Immature natural killer cell (primary cell): ENCODE results near the gene MKNK2. TPM values are rescaled to one million over a fixed set of nuclear protein-coding genes. Genes with fewer than 3 reads are reported as not detected.

ENCODE experiments used
- DNase-seq, 3 donors: peaks; one replicate each; pipeline ENCODE4 v3.0.0; 2022; ENCODE audit warnings: mixed read lengths in 1 of 3
- H3K27ac Mint-ChIP-seq, 6 donors: one replicate each; pipeline ENCODE4 v1.8.0; 2020; ENCODE audit warnings: mixed read lengths in 6 of 6, mild to moderate bottlenecking in 5 of 6, inconsistent platforms in 4 of 6, moderate library complexity in 3 of 6
- H3K27me3 Mint-ChIP-seq, 3 donors: one replicate each; pipeline ENCODE4 v1.8.0; 2020 to 2021; ENCODE audit warnings: low read depth in 3 of 3, mild to moderate bottlenecking in 3 of 3, mixed read lengths in 3 of 3, moderate library complexity in 3 of 3, inconsistent platforms in 1 of 3
- H3K36me3 Mint-ChIP-seq, 3 donors: one replicate each; pipeline ENCODE4 v1.8.0; 2020; ENCODE audit warnings: mixed read lengths in 3 of 3, inconsistent platforms in 2 of 3, mild to moderate bottlenecking in 2 of 3
- H3K4me1 Mint-ChIP-seq, 2 donors: one replicate each; pipeline ENCODE4 v1.8.0; 2020; ENCODE audit warnings: inconsistent platforms in 2 of 2, mild to moderate bottlenecking in 2 of 2, mixed read lengths in 2 of 2, moderate library complexity in 1 of 2
- H3K4me3 Mint-ChIP-seq, 5 donors: one replicate each; pipeline ENCODE4 v1.8.0; 2020; ENCODE audit warnings: mild to moderate bottlenecking in 5 of 5, mixed read lengths in 5 of 5, inconsistent platforms in 3 of 5, moderate library complexity in 3 of 5
- H3K9me3 Mint-ChIP-seq, 6 donors: one replicate each; pipeline ENCODE4 v1.8.0; 2020; ENCODE audit warnings: mild to moderate bottlenecking in 6 of 6, mixed read lengths in 6 of 6, inconsistent platforms in 4 of 6, moderate library complexity in 3 of 6
- polyA plus RNA-seq, 3 donors: library from polyadenylated mRNA; unstranded; fragments of 300-500 nt; fragmentation: Illumina TruSeq; gene quantifications; one replicate each; pipeline ENCODE4 v1.2.3, GENCODE V29; 2021

MKNK2 gene
- polyA plus RNA-seq, 3 donors from 2014 or later = 22.7 to 39.2 (median 23.9) TPM

GRCh38 chr19:2076526-2076944 lies 25.5 kb upstream of the MKNK2 start:
- Mint-ChIP-seq H3K4me3 (peak overlapping the region in 1 of 5 donors; percentile 15), H3K27ac (peak overlapping the region in 3 of 6 donors; percentile 29 to 66 (median 56)), H3K9me3 (no peaks in the 10 kb centered on the region), H3K27me3 (peaks cover 16 to 46% (median 40%) of the 10 kb centered on the region in 3 donors), H3K36me3 (peaks cover 6 to 39% (median 9%) of the 10 kb centered on the region in 3 donors), H3K4me1 (peaks cover 47 to 50% of the 10 kb centered on the region in 2 donors)
- no peak for DNase-seq

- Mint-ChIP-seq H3K4me3 (peak overlapping the region in 1 of 5 donors; percentile 13), H3K36me3 (peaks cover 6 to 29% (median 17%) of the 10 kb centered on the region in 3 donors), H3K27me3 (peaks cover 21 to 50% (median 24%) of the 10 kb centered on the region in 3 donors), H3K27ac (peak overlapping the region; percentile 70 to 92 (median 79)), H3K4me1 (peaks cover 33 to 41% of the 10 kb centered on the region in 2 donors), H3K9me3 (no peaks in the 10 kb centered on the region)
- no peak for DNase-seq
These were observed 21.9 kb upstream of the MKNK2 start for GRCh38 chr19:2072757-2073551.

DNA sequence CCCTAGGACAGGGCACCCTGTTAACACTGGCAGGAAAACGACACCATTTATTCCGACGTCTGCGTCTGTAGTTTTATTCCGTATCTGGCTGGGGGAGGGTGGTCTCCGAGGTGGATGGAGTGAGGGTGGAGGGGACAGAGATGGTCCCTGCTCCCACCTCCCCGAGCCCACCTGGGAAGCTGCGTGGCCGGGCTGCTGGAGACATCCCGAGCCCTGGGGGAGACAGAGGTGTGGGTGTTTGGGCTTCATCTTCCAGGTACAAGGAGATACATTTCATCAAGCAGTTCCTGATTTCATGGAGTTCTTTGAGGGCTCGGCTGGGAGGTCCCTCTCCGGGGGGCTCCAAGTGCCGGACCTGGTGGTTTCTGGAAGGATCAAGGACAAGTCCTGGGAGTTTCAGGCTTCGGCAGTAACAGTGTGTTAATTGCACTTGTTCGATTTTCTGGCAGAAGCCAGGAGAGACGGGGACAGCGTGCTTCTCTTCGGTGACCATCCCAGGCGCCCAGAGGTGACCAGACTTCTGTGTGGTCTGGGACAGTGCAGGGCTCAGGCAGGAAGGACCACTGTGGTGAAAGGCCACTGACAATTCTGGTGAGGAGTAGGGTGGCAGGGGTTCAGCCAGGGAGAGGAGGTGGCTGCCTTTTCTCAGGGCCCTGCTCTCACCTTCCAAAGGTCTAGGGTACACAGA lies 20.1 kb upstream of the MKNK2 start:
- Mint-ChIP-seq H3K4me3 (peak overlapping the region in 1 of 5 donors; percentile 24), H3K4me1 (peaks cover 30 to 41% of the 10 kb centered on the region in 2 donors), H3K36me3 (peaks cover 6 to 29% (median 17%) of the 10 kb centered on the region in 3 donors), H3K27me3 (peaks cover 15 to 39% (median 18%) of the 10 kb centered on the region in 3 donors), H3K27ac (peak overlapping the region; percentile 70 to 86 (median 80)), H3K9me3 (no peaks in the 10 kb centered on the region)
- peak in 1 of 3 donors; percentile 10 for DNase-seq

GRCh38 chr19:2070436-2070827 lies 19.4 kb upstream of the MKNK2 start:
- no peak for DNase-seq
- Mint-ChIP-seq H3K4me1 (peaks cover 28 to 41% of the 10 kb centered on the region in 2 donors), H3K4me3 (no peak overlapping the region), H3K9me3 (no peaks in the 10 kb centered on the region), H3K27ac (peak overlapping the region in 5 of 6 donors; percentile 28 to 86 (median 80)), H3K27me3 (peaks cover 12 to 35% (median 17%) of the 10 kb centered on the region in 3 donors), H3K36me3 (peaks cover 6 to 25% (median 17%) of the 10 kb centered on the region in 3 donors)

- H3K4me3 Mint-ChIP-seq = no peak overlapping the region
- H3K36me3 Mint-ChIP-seq = no peaks in the 10 kb centered on the region
- peaks cover 10 to 26% (median 18%) of the 10 kb centered on the region in 3 donors for H3K27me3 Mint-ChIP-seq
- no peak for DNase-seq
- H3K4me1 Mint-ChIP-seq = peaks cover 38 to 42% of the 10 kb centered on the region in 2 donors
- no peaks in the 10 kb centered on the region for H3K9me3 Mint-ChIP-seq
- H3K27ac Mint-ChIP-seq = peak overlapping the region in 4 of 6 donors; percentile 21 to 77 (median 36)
These were observed 13.9 kb upstream of the MKNK2 start for GRCh38 chr19:2064788-2065524.

DNA sequence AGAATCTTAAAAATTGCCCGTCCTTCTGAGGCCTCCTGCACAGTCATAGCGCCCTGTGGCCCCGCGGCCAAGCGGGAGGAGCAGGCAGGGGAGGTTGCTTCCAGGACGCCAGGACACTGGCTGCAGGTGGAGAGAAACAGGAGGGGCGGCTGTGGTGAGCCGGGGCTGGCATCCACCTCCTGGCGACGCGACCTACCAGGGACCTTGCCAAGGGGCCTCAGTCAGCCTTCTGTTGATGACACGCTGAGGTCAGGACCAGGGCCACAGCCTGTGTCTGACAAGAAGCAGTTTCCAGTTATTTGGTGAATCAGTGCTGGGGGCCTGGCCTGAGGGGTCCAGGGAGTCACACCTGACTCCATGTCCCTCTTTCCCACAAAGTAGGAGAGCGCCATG lies 13.3 kb upstream of the MKNK2 start:
- H3K27ac Mint-ChIP-seq = peak overlapping the region in 2 of 6 donors; percentile 10 to 40
- H3K4me1 Mint-ChIP-seq = peaks cover 33 to 39% of the 10 kb centered on the region in 2 donors
- H3K4me3 Mint-ChIP-seq = no peak overlapping the region
- H3K27me3 Mint-ChIP-seq = peaks cover 10 to 21% (median 13%) of the 10 kb centered on the region in 3 donors
- no peaks in the 10 kb centered on the region for H3K9me3 Mint-ChIP-seq
- H3K36me3 Mint-ChIP-seq = no peaks in the 10 kb centered on the region
- no peak for DNase-seq

DNA sequence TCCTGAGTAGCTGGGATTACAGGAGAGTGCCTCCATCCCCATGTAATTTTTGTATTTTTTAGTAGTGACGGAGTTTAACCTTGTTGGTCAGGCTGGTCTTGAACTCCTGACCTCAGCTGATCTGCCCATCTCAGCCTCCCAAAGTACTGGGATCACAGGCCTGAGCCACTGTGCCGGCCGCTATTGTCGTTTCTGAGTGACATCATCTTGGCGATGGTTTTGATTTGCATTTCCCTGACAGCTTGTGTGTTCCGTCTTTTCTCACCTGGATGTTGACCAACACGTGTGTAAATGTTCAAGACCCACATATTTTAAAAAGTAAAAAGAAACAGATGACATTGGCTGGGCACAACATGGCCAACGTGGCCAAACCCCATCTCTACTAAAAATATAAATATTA lies 12.8 kb upstream of the MKNK2 start:
- peaks cover 27 to 35% of the 10 kb centered on the region in 2 donors for H3K4me1 Mint-ChIP-seq
- peaks cover 10 to 21% (median 13%) of the 10 kb centered on the region in 3 donors for H3K27me3 Mint-ChIP-seq
- peak overlapping the region in 3 of 5 donors; percentile 38 to 49 (median 41) for H3K4me3 Mint-ChIP-seq
- H3K36me3 Mint-ChIP-seq = no peaks in the 10 kb centered on the region
- no peaks in the 10 kb centered on the region for H3K9me3 Mint-ChIP-seq
- no peak for DNase-seq
- H3K27ac Mint-ChIP-seq = peak overlapping the region in 1 of 6 donors; percentile 66

DNA sequence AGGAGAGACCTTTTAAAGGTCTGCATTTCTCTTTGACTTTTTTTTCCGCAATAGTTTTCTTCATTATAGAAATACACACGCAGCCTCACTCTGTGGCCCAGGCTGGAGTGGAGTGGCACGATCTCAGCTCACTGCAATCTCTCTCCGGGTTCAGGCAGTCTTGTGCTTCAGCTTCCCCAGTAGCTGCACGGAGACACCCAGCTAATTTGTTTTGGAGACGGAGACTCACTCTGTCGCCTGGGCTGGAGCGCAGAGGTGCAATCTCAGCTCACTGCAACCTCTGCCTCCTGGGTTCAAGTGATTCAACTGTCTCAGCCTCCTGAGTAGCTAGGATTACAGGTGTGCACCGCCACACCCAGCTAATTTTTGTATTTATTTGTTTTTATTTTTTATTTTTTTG lies 11.7 kb upstream of the MKNK2 start:
- Mint-ChIP-seq H3K27ac (peak overlapping the region in 5 of 6 donors; percentile 73 to 97 (median 91)), H3K4me1 (peaks cover 21 to 32% of the 10 kb centered on the region in 2 donors), H3K4me3 (peak overlapping the region; percentile 60 to 92 (median 90)), H3K27me3 (peaks cover 7 to 18% (median 10%) of the 10 kb centered on the region in 3 donors), H3K36me3 (no peaks in the 10 kb centered on the region), H3K9me3 (no peaks in the 10 kb centered on the region)
- DNase-seq = no peak

DNA sequence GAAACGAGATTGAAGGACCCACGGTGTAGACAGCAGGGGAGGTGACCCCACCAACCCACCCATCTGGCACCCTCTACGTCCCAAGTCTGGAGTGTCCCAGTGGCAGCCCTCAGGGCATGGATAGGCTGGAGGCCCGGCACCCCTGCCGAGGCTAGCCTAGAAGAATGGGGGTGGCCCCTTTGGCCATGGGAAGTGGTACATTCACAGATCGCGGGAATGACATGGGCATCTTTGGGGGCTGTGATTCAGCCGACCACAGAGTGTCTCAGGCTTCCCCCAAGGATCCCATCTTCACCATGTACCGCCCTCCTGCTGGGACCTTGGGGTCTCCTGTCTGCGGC lies 11.3 kb upstream of the MKNK2 start:
- Mint-ChIP-seq H3K27me3 (peaks cover 7 to 18% (median 10%) of the 10 kb centered on the region in 3 donors), H3K36me3 (no peaks in the 10 kb centered on the region), H3K9me3 (no peaks in the 10 kb centered on the region), H3K4me1 (peaks cover 21 to 34% of the 10 kb centered on the region in 2 donors), H3K4me3 (peak overlapping the region; percentile 73 to 92 (median 90)), H3K27ac (peak overlapping the region; percentile 83 to 97 (median 92))
- no peak for DNase-seq

DNA sequence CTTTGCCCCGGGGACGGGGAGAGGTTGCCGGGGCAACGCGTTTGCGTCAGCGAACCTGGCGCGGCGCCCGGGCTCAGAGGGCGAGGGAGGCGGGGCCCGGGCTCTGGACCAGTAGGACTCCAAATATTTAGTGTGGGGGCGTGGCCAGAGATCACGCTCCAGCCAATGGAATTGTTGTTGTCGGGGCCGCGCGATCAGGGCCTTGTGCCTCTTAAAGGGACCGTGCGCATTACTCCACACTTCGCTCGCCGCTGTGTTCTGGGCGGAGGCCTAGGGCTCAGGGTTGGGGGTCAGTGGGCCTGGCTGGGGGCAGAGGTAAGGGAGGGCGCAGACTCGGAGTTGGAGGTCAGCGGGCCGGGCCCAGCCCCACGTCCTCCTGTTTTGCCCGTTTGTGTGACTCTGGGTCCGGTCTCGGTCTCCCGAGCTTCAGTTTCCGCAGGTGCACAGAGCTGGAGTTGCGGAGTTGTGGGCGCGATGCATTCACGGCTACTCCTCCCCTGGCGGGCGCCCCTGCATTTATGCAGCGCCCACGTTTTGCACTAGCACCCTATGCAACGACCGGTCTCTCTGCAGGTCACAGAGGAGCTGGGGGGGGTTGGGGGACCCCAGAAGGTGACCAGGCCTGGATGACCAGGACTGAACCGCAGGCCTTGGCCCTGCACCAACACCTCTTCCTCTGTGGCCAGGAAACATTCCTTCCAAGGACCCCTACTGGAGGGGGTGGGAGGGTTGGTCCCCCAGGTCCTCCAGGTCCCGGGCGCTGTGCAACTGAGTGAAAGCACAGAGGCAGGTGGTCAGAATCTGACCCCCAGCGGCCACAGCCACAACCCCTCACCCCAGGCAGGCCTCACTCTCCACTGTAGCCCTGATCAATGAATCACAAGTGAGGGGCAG lies 10.7 kb upstream of the MKNK2 start:
- Mint-ChIP-seq H3K4me1 (peaks cover 24 to 39% of the 10 kb centered on the region in 2 donors), H3K36me3 (no peaks in the 10 kb centered on the region), H3K9me3 (no peaks in the 10 kb centered on the region), H3K4me3 (peak overlapping the region; percentile 89 to 92 (median 90)), H3K27me3 (peaks cover 6 to 18% (median 10%) of the 10 kb centered on the region in 3 donors), H3K27ac (peak overlapping the region; percentile 91 to 97 (median 94))
- peak; percentile 100 for DNase-seq

GRCh38 chr19:2060884-2061494 lies 9.9 kb upstream of the MKNK2 start:
- Mint-ChIP-seq H3K9me3 (no peaks in the 10 kb centered on the region), H3K27ac (peak overlapping the region; percentile 96 to 97 (median 97)), H3K4me3 (peak overlapping the region; percentile 87 to 91 (median 89)), H3K36me3 (no peaks in the 10 kb centered on the region), H3K4me1 (peaks cover 32 to 44% of the 10 kb centered on the region in 2 donors), H3K27me3 (peaks cover 6 to 18% (median 10%) of the 10 kb centered on the region in 3 donors)
- no peak for DNase-seq
